H9 (cell line): ENCODE measurements around the gene AP3B2. TPM values are rescaled to one million over a fixed set of nuclear protein-coding genes. Genes with fewer than 3 reads are reported as not detected.

ENCODE experiments used
- DNase-seq: peaks from one replicate; pipeline ENCODE4 v3.0.0-alpha.2; 2017
- H2AFZ ChIP-seq: one replicate; pipeline ENCODE4 v1.6.1; 2013; ENCODE audit warnings: mild to moderate bottlenecking, low read length, control low read depth, moderate library complexity
- H2AK5ac ChIP-seq: 2 replicates; pipeline ENCODE4 v1.6.1; 2013; ENCODE audit warnings: low read length, control low read depth, mixed read lengths; ENCODE audit not compliant: insufficient read length
- H2BK120ac ChIP-seq: one replicate; pipeline ENCODE4 v1.6.1; 2013; ENCODE audit warnings: low read depth, mild to moderate bottlenecking, low read length, control low read depth, inconsistent platforms; ENCODE audit not compliant: poor library complexity, severe bottlenecking
- H2BK12ac ChIP-seq: 2 replicates; pipeline ENCODE4 v1.6.1; 2013; ENCODE audit warnings: low read length, control low read depth, mixed read lengths, low read depth; ENCODE audit not compliant: insufficient read length
- H2BK15ac ChIP-seq: 2 replicates; pipeline ENCODE4 v1.6.1; 2013; ENCODE audit warnings: low read depth, low read length, control low read depth
- H2BK20ac ChIP-seq: one replicate; pipeline ENCODE4 v1.6.1; 2013; ENCODE audit warnings: low read depth, mild to moderate bottlenecking, low read length, control low read depth, inconsistent platforms; ENCODE audit not compliant: poor library complexity, severe bottlenecking
- H2BK5ac ChIP-seq: 2 replicates; pipeline ENCODE4 v1.6.1; 2013; ENCODE audit warnings: low read length, control low read depth, mixed read lengths; ENCODE audit not compliant: insufficient read length
- H3K14ac ChIP-seq: 2 replicates; pipeline ENCODE4 v1.6.1; 2013; ENCODE audit warnings: low read length, control low read depth; ENCODE audit not compliant: insufficient read depth
- H3K18ac ChIP-seq: 2 replicates; pipeline ENCODE4 v1.6.1; 2013; ENCODE audit warnings: low read depth, mild to moderate bottlenecking, mixed read lengths, low read length, control low read depth; ENCODE audit not compliant: insufficient read length
- H3K23ac ChIP-seq: 2 replicates; pipeline ENCODE4 v1.6.1; 2013; ENCODE audit warnings: low read length, control low read depth, mixed read lengths, low read depth; ENCODE audit not compliant: insufficient read length
- H3K23me2 ChIP-seq: 2 replicates; pipeline ENCODE4 v1.6.1; 2013; ENCODE audit warnings: low read depth, mild to moderate bottlenecking, mixed read lengths, low read length, control low read depth; ENCODE audit not compliant: insufficient read length, poor library complexity, severe bottlenecking
- H3K27ac ChIP-seq: 2 replicates; pipeline ENCODE4 v1.5.1; 2013; ENCODE audit warnings: low read length, control low read depth, mixed read lengths, low read depth; ENCODE audit not compliant: insufficient read length
- H3K27me3 ChIP-seq: 2 replicates; pipeline ENCODE4 v1.6.1; 2013; ENCODE audit warnings: low read length, control low read depth, inconsistent platforms; ENCODE audit not compliant: insufficient read depth
- H3K4ac ChIP-seq: 2 replicates; pipeline ENCODE4 v1.6.1; 2013; ENCODE audit warnings: low read depth, mild to moderate bottlenecking, control low read depth, inconsistent platforms, low read length, moderate library complexity
- H3K4me1 ChIP-seq: 2 replicates; pipeline ENCODE4 v1.6.1; 2013; ENCODE audit warnings: low read length, control low read depth, inconsistent platforms; ENCODE audit not compliant: insufficient read depth
- H3K4me2 ChIP-seq: 2 replicates; pipeline ENCODE4 v1.6.1; 2013; ENCODE audit warnings: low read length, control low read depth, mixed read lengths; ENCODE audit not compliant: insufficient read length, insufficient read depth
- H3K56ac ChIP-seq: 2 replicates; pipeline ENCODE4 v1.6.1; 2013; ENCODE audit warnings: low read depth, mild to moderate bottlenecking, mixed read lengths, low read length, control low read depth; ENCODE audit not compliant: insufficient read length
- H3K79me1 ChIP-seq: 2 replicates; pipeline ENCODE4 v1.6.1; 2013; ENCODE audit warnings: low read depth, mild to moderate bottlenecking, moderate library complexity, low read length, control low read depth, inconsistent platforms; ENCODE audit not compliant: insufficient read depth, poor library complexity, severe bottlenecking
- H3K79me2 ChIP-seq: 2 replicates; pipeline ENCODE4 v1.6.1; 2013; ENCODE audit warnings: low read length, control low read depth, inconsistent platforms; ENCODE audit not compliant: insufficient read depth
- H3K9ac ChIP-seq: 2 replicates; pipeline ENCODE4 v1.6.1; 2013; ENCODE audit warnings: low read length, control low read depth, mixed read lengths; ENCODE audit not compliant: insufficient read length; ENCODE audit errors: extremely low read depth
- H3K9me3 ChIP-seq: one replicate; pipeline ENCODE4 v1.6.1; 2013; ENCODE audit warnings: low read depth, low read length, inconsistent platforms; ENCODE audit not compliant: control insufficient read depth
- H3T11ph ChIP-seq: one replicate; pipeline ENCODE4 v1.6.1; 2013; ENCODE audit warnings: mild to moderate bottlenecking, low read length, control low read depth, inconsistent platforms
- H4K20me1 ChIP-seq: one replicate; pipeline ENCODE4 v1.6.1; 2013; ENCODE audit not compliant: control insufficient read depth, insufficient read length, insufficient read depth
- H4K5ac ChIP-seq: 2 replicates; pipeline ENCODE4 v1.6.1; 2013; ENCODE audit warnings: low read depth, mild to moderate bottlenecking, mixed read lengths, low read length, control low read depth; ENCODE audit not compliant: insufficient read length
- H4K8ac ChIP-seq: replicated peaks from 2 replicates; pipeline ENCODE4 v1.6.1; 2013; ENCODE audit warnings: low read length, control low read depth, mixed read lengths, low read depth; ENCODE audit not compliant: insufficient read length
- H4K91ac ChIP-seq: 2 replicates; pipeline ENCODE4 v1.6.1; 2013; ENCODE audit warnings: low read depth, mild to moderate bottlenecking, moderate library complexity, mixed read lengths, low read length, control low read depth; ENCODE audit not compliant: insufficient read length
- H3K27ac Mint-ChIP-seq, 3 experiments: 2 replicates in 2 of 3; 3 replicates in 1 of 3; pipeline ENCODE4 v1.8.0; 2020 to 2021; ENCODE audit warnings: mixed read lengths in 3 of 3, mild to moderate bottlenecking in 1 of 3, moderate library complexity in 1 of 3
- H3K27me3 Mint-ChIP-seq: 2 replicates; pipeline ENCODE4 v1.8.0; 2021; ENCODE audit warnings: low read depth, mild to moderate bottlenecking, moderate library complexity, mixed read lengths
- H3K36me3 Mint-ChIP-seq, 3 experiments: 2 replicates in 2 of 3; 3 replicates in 1 of 3; pipeline ENCODE4 v1.8.0; 2020 to 2021; ENCODE audit warnings: low read depth in 3 of 3, mixed read lengths in 3 of 3; ENCODE audit not compliant: insufficient read depth in 1 of 3
- H3K4me1 Mint-ChIP-seq, 2 experiments: 2 replicates each; pipeline ENCODE4 v1.8.0; 2020; ENCODE audit warnings: mixed read lengths in 2 of 2
- H3K4me3 Mint-ChIP-seq, 2 experiments: 2 replicates in 1 of 2; 3 replicates in 1 of 2; pipeline ENCODE4 v1.8.0; 2020 to 2021; ENCODE audit warnings: mild to moderate bottlenecking in 2 of 2, mixed read lengths in 2 of 2, moderate library complexity in 1 of 2
- H3K9me3 Mint-ChIP-seq, 2 experiments: 2 replicates in 1 of 2; 3 replicates in 1 of 2; pipeline ENCODE4 v1.8.0; 2020; ENCODE audit warnings: mild to moderate bottlenecking in 2 of 2, mixed read lengths in 2 of 2, moderate library complexity in 1 of 2
- CTCF ChIP-seq: fragments of 200-600 bp; sonication (generic); conservative IDR thresholded peaks from 3 replicates; pipeline ENCODE4 v1.8.0; 2021; ENCODE audit warnings: antibody characterized with exemption, mild to moderate bottlenecking
- WGBS: extraction: QIAGEN DNeasy Blood & Tissue Kit; methylation state at CpG from one replicate; pipeline ENCODE4 v1.1.7; 2013; ENCODE audit warnings: missing lambda C conversion rate, low lambda C conversion rate, mixed read lengths; ENCODE audit not compliant: insufficient read length; ENCODE audit errors: extremely low coverage; 5-methylcytosine and 5-hydroxymethylcytosine counted together
- total RNA-seq: library from RNA; stranded (reverse); gene quantifications from 2 replicates; pipeline ENCODE4 v1.2.1, GENCODE V29; 2021

The AP3B2 gene
- total RNA-seq, 1 experiment from 2014 or later: 10.6 TPM

GRCh38 chr15:82710208-82710555 is 507 bp upstream of the AP3B2 start:
- no peak for DNase-seq
- no peaks in the 10 kb centered on the region for H3K79me1 ChIP-seq
- H3K23ac ChIP-seq: no peak overlapping the region
- H3K9me3 Mint-ChIP-seq: no peaks in the 10 kb centered on the region
- peak overlapping the region in 1 of 3 experiments; percentile 25; a peak in 1 of 7 replicates for H3K27ac Mint-ChIP-seq
- H4K20me1 ChIP-seq: no peaks in the 10 kb centered on the region
- no peak overlapping the region for H2BK5ac ChIP-seq
- no peak for TF ChIP-seq CTCF
- H3K27me3 ChIP-seq: no peaks in the 10 kb centered on the region
- peaks cover 9% of the 10 kb centered on the region for H3K27me3 Mint-ChIP-seq
- peaks cover 8% of the 10 kb centered on the region for H3K4me1 ChIP-seq
- no peak overlapping the region for H2AFZ ChIP-seq
- peak overlapping the region; percentile 26 for H4K5ac ChIP-seq
- no peak overlapping the region for H4K91ac ChIP-seq
- peak overlapping the region; percentile 79 for H3K14ac ChIP-seq
- H4K8ac ChIP-seq: no peak overlapping the region
- no peaks in the 10 kb centered on the region for H3K79me2 ChIP-seq
- H3K27ac ChIP-seq: no peak overlapping the region
- H3K9me3 ChIP-seq: no peaks in the 10 kb centered on the region
- H3K4me1 Mint-ChIP-seq: peaks cover 5 to 6% of the 10 kb centered on the region in 2 experiments; a peak in 3 of 4 replicates
- peak overlapping the region; percentile 51 for H3K4me2 ChIP-seq
- H3K4me3 Mint-ChIP-seq: peak overlapping the region in 1 of 2 experiments; percentile 77
- no peak overlapping the region for H2BK120ac ChIP-seq
- H3K18ac ChIP-seq: peak overlapping the region; percentile 42
- H2BK12ac ChIP-seq: no peak overlapping the region
- H3T11ph ChIP-seq: no peak overlapping the region
- peak overlapping the region; percentile 75; the same call in 1 of the 2 replicates for H2BK15ac ChIP-seq
- no peak overlapping the region for H3K56ac ChIP-seq
- H3K23me2 ChIP-seq: peaks cover 15% of the 10 kb centered on the region
- no peaks in the 10 kb centered on the region for H3K36me3 Mint-ChIP-seq
- H3K9ac ChIP-seq: peak overlapping the region; percentile 36
- no peak overlapping the region for H2AK5ac ChIP-seq
- H2BK20ac ChIP-seq: no peak overlapping the region
- no peak overlapping the region for H3K4ac ChIP-seq
- WGBS: no CpG with 5 or more reads among the region's 14 CpGs
